K562 (cell line): ENCODE data around the gene MYO1A. TPM values are rescaled to one million over a fixed set of nuclear protein-coding genes. Genes with fewer than 3 reads are reported as not detected.

Experiments used
- ATAC-seq: fragments of 200-7000 bp; cut with Tn5 transposase; 3 replicates; pipeline ENCODE4 v1.9.1; 2020; ENCODE audit warnings: moderate library complexity
- BruUV-seq: library from RNA; stranded (reverse); fragments of 400-500 nt; replicated peaks from 2 replicates; lab custom pipeline; 2021; lab: Mats Ljungman, UMichigan
- CTCF ChIA-PET: fragments of 300-600 bp; formaldehyde crosslinking; extraction: SDS; loops from one replicate; lab custom pipeline; 2021; ENCODE audit warnings: low intra/inter-chr PET ratio; lab: Yijun Ruan, JAX
- POLR2A ChIA-PET: fragments of 300-600, 350-650 bp; sonication (Branson Sonifier 250); formaldehyde crosslinking; extraction: SDS; loops from one replicate; lab custom pipeline; 2021; ENCODE audit warnings: antibody characterized with exemption, inconsistent platforms; lab: Yijun Ruan, JAX
- DNase-seq, 4 experiments: peaks; one replicate each; pipeline versions ENCODE4 v3.0.0 to v3.0.0-alpha.2; 2011 to 2018; ENCODE audit warnings: low spot score in 3 of 4, mixed read lengths in 3 of 4; ENCODE audit errors: extremely low read depth in 1 of 4
- FAIRE-seq: peaks from 2 replicates; lab custom pipeline; 2011; peaks lifted over from hg19 to GRCh38; lab: Jason Lieb, UNC
- H2AFZ ChIP-seq: 2 replicates; pipeline ENCODE4 v1.6.0; 2011; ENCODE audit warnings: low read depth, low read length, control low read depth, inconsistent platforms
- H3K27ac ChIP-seq: fragments of 200-600 bp; 3 replicates; pipeline ENCODE4 v1.8.0; 2011; ENCODE audit warnings: low read depth, mild to moderate bottlenecking, control low read depth, inconsistent platforms, low read length, moderate library complexity, mixed read lengths; ENCODE audit errors: extremely low read depth
- H3K27me3 ChIP-seq, 2 experiments: fragments of 300-600 bp in 1 of 2; 2 replicates in 1 of 2; 3 replicates in 1 of 2; pipeline versions ENCODE4 v1.6.0 to v1.8.0; 2011; ENCODE audit warnings: inconsistent platforms in 2 of 2, low read length in 2 of 2, mild to moderate bottlenecking in 1 of 2, mixed read lengths in 1 of 2, moderate library complexity in 1 of 2; ENCODE audit not compliant: control insufficient read depth in 2 of 2, insufficient read depth in 2 of 2
- H3K36me3 ChIP-seq: fragments of 300-600 bp; 3 replicates; pipeline ENCODE4 v1.8.0; 2011; ENCODE audit warnings: mild to moderate bottlenecking, low read length, inconsistent platforms; ENCODE audit not compliant: control insufficient read depth, insufficient read depth
- H3K4me1 ChIP-seq, 2 experiments: fragments of 200-600 bp in 1 of 2; replicated peaks in 1 of 2; 2 replicates in 1 of 2; 3 replicates in 1 of 2; pipeline versions ENCODE4 v1.5.1 to v1.8.0; 2011; ENCODE audit warnings: inconsistent platforms in 2 of 2, low read length in 2 of 2, mild to moderate bottlenecking in 1 of 2, mixed read lengths in 1 of 2, moderate library complexity in 1 of 2; ENCODE audit not compliant: control insufficient read depth in 2 of 2, insufficient read depth in 2 of 2
- H3K4me2 ChIP-seq: 2 replicates; pipeline ENCODE4 v1.6.1; 2011; ENCODE audit warnings: low read length, control low read depth, inconsistent platforms, mixed read lengths; ENCODE audit not compliant: insufficient read depth
- H3K4me3 ChIP-seq: fragments of 200-600 bp; sonication (generic), shearing (Covaris generic); 2 replicates; pipeline ENCODE4 v1.5.1; 2016; ENCODE audit warnings: control low read depth, inconsistent platforms
- H3K79me2 ChIP-seq: fragments of 200-600 bp; 3 replicates; pipeline ENCODE4 v1.8.0; 2011; ENCODE audit warnings: low read length, inconsistent platforms; ENCODE audit not compliant: control insufficient read depth, insufficient read depth
- H3K9ac ChIP-seq, 2 experiments: 2 replicates each; pipeline versions ENCODE4 v1.6.0 to v1.6.1; 2011; ENCODE audit warnings: low read depth in 2 of 2, low read length in 2 of 2, control low read depth in 1 of 2, inconsistent platforms in 1 of 2, mild to moderate bottlenecking in 1 of 2, mixed read lengths in 1 of 2; ENCODE audit not compliant: insufficient read depth in 1 of 2
- H3K9me1 ChIP-seq: one replicate; pipeline ENCODE4 v1.6.0; 2011; ENCODE audit warnings: inconsistent platforms, mild to moderate bottlenecking, low read length, moderate library complexity; ENCODE audit not compliant: control insufficient read depth, insufficient read depth
- H3K9me3 ChIP-seq: replicated peaks from 2 replicates; pipeline ENCODE4 v1.5.1; 2011; ENCODE audit warnings: low read depth, low read length, inconsistent platforms; ENCODE audit not compliant: control insufficient read depth, insufficient read depth
- H4K20me1 ChIP-seq: replicated peaks from 2 replicates; pipeline ENCODE4 v1.6.1; 2011; ENCODE audit warnings: low read length, inconsistent platforms, mixed read lengths; ENCODE audit not compliant: control insufficient read depth, insufficient read depth
- CCAR2 ChIP-seq: fragments of 200-400 bp; formaldehyde crosslinking; IDR thresholded peaks from 2 replicates; pipeline ENCODE4 v1.6.1; 2017; ENCODE audit warnings: mild to moderate bottlenecking, low read depth, low read length
- HMG20A ChIP-seq: fragments of 450-650 bp; formaldehyde crosslinking; conservative IDR thresholded peaks from 2 replicates; pipeline ENCODE4 v1.4.0; 2020; ENCODE audit warnings: mild to moderate bottlenecking, mixed read lengths
- KDM5B ChIP-seq: fragments of 200-600 bp; sonication (generic); IDR thresholded peaks from 2 replicates; pipeline ENCODE4 v1.6.1; 2012; ENCODE audit warnings: low read depth, mild to moderate bottlenecking, moderate library complexity, low read length, control low read depth, inconsistent platforms; ENCODE audit not compliant: insufficient replicate concordance
- MYBL2 ChIP-seq, 2 experiments: fragments of 450-650 bp in 1 of 2; sonication (generic) in 1 of 2; formaldehyde crosslinking in 1 of 2; IDR thresholded peaks; 2 replicates each; pipeline versions ENCODE4 v1.6.1 to v1.8.1; 2017 to 2022; ENCODE audit warnings: borderline replicate concordance in 1 of 2, inconsistent platforms in 1 of 2, low read depth in 1 of 2, mild to moderate bottlenecking in 1 of 2, missing genetic modification reagents in 1 of 2, moderate library complexity in 1 of 2
- NR2C1 ChIP-seq, 2 experiments: fragments of 450-650 bp; IDR thresholded peaks; 2 replicates each; pipeline ENCODE4 v1.6.1; 2017; ENCODE audit warnings: mild to moderate bottlenecking in 2 of 2, antibody characterized with exemption in 1 of 2, inconsistent platforms in 1 of 2, missing compliant biosample characterization in 1 of 2, missing genetic modification characterization in 1 of 2
- THRA ChIP-seq: fragments of 450-650 bp; IDR thresholded peaks from 2 replicates; pipeline ENCODE4 v1.6.1; 2017; ENCODE audit warnings: mild to moderate bottlenecking, moderate library complexity
- ZNF239 ChIP-seq: fragments of 250-450 bp; sonication (Bioruptor Pico); IDR thresholded peaks from 2 replicates; pipeline ENCODE4 v1.4.0; 2020; ENCODE audit warnings: mild to moderate bottlenecking
- WGBS: fragments of 100-300 bp; shearing (Covaris generic); methylation state at CpG from one replicate; pipeline ENCODE4 v1.1.6; 2016; ENCODE audit warnings: low coverage, mixed read lengths; ENCODE audit not compliant: insufficient coverage; ENCODE audit errors: missing lambda C conversion rate; 5-methylcytosine and 5-hydroxymethylcytosine counted together
- in situ Hi-C: fragments of 300-500 bp; cut with MboI; formaldehyde crosslinking; loops from 4 replicates; pipeline ENCODE4 v1.15.0; 2018; ENCODE audit warnings: inconsistent platforms, mixed read lengths
- intact Hi-C: fragments of 100-400 bp; cut with micrococcal nuclease; formaldehyde crosslinking; loops from 2 replicates; pipeline ENCODE4 v1.14.2; 2022
- polyA plus RNA-seq, 8 experiments: library from polyadenylated mRNA; depleted of rRNA in 4 of 8; stranded (reverse) in 5 of 8; unstranded in 3 of 8; fragments of >200 nt; fragmentation: Nextera tagmentation in 2 of 8; fragmentation: Illumina TruSeq in 1 of 8; extraction: Ambion mirVana in 2 of 8; extraction: Trizol in 1 of 8; gene quantifications; 2 replicates each; pipeline versions ENCODE4 v1.2.1 to v1.2.3, GENCODE V29; 2011 to 2014; ENCODE audit warnings: inconsistent platforms in 1 of 8, missing spikeins in 1 of 8
- total RNA-seq, 7 experiments: library from RNA; depleted of rRNA in 6 of 7; stranded (reverse); fragments of >200 nt in 6 of 7; fragmentation: Illumina TruSeq in 2 of 7; extraction: Trizol in 2 of 7; gene quantifications; 2 replicates each; pipeline versions ENCODE4 v1.2.1 to v1.2.3, GENCODE V29; 2011 to 2021; ENCODE audit warnings: low replicate concordance in 1 of 7
- TF ChIP-seq, protein P1 (sequence below): sonication (generic); formaldehyde crosslinking; IDR thresholded peaks from 2 replicates; pipeline ENCODE4 v1.8.0; 2023; ENCODE audit warnings: missing genetic modification reagents, mild to moderate bottlenecking, borderline replicate concordance
- TF ChIP-seq, protein P2 (sequence below): fragments of 250-450 bp; sonication (Bioruptor Pico); IDR thresholded peaks from 2 replicates; pipeline ENCODE4 v1.4.0; 2020; ENCODE audit warnings: mild to moderate bottlenecking, moderate library complexity

MYO1A gene
- total and polyA plus RNA-seq, 9 of the 15 experiments (the other 6 are each of a cell fraction or from before 2014, with no cell fraction given): 0.03 to 0.29 (median 0.14) TPM; not detected in 2

GRCh38 chr12:57040211-57040610 is 9.7 kb downstream of the MYO1A start:
- in situ Hi-C loops: no loop called here
- FAIRE-seq: no peak
- no peaks in the 10 kb centered on the region for H3K36me3 ChIP-seq
- H3K4me3 ChIP-seq: no peak overlapping the region
- no peak overlapping the region for H2AFZ ChIP-seq
- H4K20me1 ChIP-seq: peaks cover 5% of the 10 kb centered on the region; the same call in 1 of the 2 replicates
- H3K4me1 ChIP-seq: peaks cover 15% of the 10 kb centered on the region in 2 experiments
- H3K27ac ChIP-seq: no peak overlapping the region
- ChIA-PET CTCF (no interaction called here), POLR2A (interaction anchor here (0.6 to 1.1 kb wide), 2 partner anchors 17 to 25 kb away, joined by 3 to 4 read pairs; no protein-coding TSS in a partner anchor)
- H3K9ac ChIP-seq: no peak overlapping the region
- no peak for DNase-seq
- H3K27me3 ChIP-seq: peaks cover 13% of the 10 kb centered on the region in 2 experiments; a peak in 4 of 5 replicates
- ATAC-seq: no peak
- H3K9me1 ChIP-seq: peaks cover 7% of the 10 kb centered on the region
- H3K4me2 ChIP-seq: no peak overlapping the region
- H3K79me2 ChIP-seq: no peaks in the 10 kb centered on the region
- 65% methylated on average over 4 of the region's 4 CpGs for WGBS
- intact Hi-C loops: no loop called here
- no TSS peak for BruUV-seq
- no peaks in the 10 kb centered on the region for H3K9me3 ChIP-seq
- no peak for TF ChIP-seq KDM5B
- no peak for TF ChIP-seq NR2C1 (IDR thresholded peaks at IDR 0.05)
- no peak for TF ChIP-seq NR2C1 (tag; IDR thresholded peaks at IDR 0.05)
- TF ChIP-seq HMG20A (CRISPR knock-in tag): no peak
- TF ChIP-seq, protein P1, sequence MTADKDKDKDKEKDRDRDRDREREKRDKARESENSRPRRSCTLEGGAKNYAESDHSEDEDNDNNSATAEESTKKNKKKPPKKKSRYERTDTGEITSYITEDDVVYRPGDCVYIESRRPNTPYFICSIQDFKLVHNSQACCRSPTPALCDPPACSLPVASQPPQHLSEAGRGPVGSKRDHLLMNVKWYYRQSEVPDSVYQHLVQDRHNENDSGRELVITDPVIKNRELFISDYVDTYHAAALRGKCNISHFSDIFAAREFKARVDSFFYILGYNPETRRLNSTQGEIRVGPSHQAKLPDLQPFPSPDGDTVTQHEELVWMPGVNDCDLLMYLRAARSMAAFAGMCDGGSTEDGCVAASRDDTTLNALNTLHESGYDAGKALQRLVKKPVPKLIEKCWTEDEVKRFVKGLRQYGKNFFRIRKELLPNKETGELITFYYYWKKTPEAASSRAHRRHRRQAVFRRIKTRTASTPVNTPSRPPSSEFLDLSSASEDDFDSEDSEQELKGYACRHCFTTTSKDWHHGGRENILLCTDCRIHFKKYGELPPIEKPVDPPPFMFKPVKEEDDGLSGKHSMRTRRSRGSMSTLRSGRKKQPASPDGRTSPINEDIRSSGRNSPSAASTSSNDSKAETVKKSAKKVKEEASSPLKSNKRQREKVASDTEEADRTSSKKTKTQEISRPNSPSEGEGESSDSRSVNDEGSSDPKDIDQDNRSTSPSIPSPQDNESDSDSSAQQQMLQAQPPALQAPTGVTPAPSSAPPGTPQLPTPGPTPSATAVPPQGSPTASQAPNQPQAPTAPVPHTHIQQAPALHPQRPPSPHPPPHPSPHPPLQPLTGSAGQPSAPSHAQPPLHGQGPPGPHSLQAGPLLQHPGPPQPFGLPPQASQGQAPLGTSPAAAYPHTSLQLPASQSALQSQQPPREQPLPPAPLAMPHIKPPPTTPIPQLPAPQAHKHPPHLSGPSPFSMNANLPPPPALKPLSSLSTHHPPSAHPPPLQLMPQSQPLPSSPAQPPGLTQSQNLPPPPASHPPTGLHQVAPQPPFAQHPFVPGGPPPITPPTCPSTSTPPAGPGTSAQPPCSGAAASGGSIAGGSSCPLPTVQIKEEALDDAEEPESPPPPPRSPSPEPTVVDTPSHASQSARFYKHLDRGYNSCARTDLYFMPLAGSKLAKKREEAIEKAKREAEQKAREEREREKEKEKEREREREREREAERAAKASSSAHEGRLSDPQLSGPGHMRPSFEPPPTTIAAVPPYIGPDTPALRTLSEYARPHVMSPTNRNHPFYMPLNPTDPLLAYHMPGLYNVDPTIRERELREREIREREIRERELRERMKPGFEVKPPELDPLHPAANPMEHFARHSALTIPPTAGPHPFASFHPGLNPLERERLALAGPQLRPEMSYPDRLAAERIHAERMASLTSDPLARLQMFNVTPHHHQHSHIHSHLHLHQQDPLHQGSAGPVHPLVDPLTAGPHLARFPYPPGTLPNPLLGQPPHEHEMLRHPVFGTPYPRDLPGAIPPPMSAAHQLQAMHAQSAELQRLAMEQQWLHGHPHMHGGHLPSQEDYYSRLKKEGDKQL: no peak
- TF ChIP-seq, protein P2, sequence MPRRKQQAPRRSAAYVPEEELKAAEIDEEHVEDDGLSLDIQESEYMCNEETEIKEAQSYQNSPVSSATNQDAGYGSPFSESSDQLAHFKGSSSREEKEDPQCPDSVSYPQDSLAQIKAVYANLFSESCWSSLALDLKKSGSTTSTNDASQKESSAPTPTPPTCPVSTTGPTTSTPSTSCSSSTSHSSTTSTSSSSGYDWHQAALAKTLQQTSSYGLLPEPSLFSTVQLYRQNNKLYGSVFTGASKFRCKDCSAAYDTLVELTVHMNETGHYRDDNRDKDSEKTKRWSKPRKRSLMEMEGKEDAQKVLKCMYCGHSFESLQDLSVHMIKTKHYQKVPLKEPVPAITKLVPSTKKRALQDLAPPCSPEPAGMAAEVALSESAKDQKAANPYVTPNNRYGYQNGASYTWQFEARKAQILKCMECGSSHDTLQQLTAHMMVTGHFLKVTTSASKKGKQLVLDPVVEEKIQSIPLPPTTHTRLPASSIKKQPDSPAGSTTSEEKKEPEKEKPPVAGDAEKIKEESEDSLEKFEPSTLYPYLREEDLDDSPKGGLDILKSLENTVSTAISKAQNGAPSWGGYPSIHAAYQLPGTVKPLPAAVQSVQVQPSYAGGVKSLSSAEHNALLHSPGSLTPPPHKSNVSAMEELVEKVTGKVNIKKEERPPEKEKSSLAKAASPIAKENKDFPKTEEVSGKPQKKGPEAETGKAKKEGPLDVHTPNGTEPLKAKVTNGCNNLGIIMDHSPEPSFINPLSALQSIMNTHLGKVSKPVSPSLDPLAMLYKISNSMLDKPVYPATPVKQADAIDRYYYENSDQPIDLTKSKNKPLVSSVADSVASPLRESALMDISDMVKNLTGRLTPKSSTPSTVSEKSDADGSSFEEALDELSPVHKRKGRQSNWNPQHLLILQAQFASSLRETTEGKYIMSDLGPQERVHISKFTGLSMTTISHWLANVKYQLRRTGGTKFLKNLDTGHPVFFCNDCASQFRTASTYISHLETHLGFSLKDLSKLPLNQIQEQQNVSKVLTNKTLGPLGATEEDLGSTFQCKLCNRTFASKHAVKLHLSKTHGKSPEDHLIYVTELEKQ: no peak
- no peak for TF ChIP-seq THRA
- no peak for TF ChIP-seq ZNF239
- TF ChIP-seq CCAR2: no peak
- no peak for TF ChIP-seq MYBL2 (IDR thresholded peaks at IDR 0.05; ENCODE audit: low read depth)
- TF ChIP-seq MYBL2 (CRISPR knock-in tag; IDR thresholded peaks at IDR 0.05; ENCODE audit: borderline replicate concordance): no peak
